HG03520 (cell line): Measurements from ENCODE around the gene MSX1.

ENCODE experiments used
- ATAC-seq: cut with Tn5 transposase; IDR thresholded peaks from one replicate; pipeline ENCODE4 v1.9.1; 2021; ENCODE audit warnings: mild to moderate bottlenecking, moderate library complexity; ENCODE audit not compliant: unreplicated experiment

Gene MSX1

DNA sequence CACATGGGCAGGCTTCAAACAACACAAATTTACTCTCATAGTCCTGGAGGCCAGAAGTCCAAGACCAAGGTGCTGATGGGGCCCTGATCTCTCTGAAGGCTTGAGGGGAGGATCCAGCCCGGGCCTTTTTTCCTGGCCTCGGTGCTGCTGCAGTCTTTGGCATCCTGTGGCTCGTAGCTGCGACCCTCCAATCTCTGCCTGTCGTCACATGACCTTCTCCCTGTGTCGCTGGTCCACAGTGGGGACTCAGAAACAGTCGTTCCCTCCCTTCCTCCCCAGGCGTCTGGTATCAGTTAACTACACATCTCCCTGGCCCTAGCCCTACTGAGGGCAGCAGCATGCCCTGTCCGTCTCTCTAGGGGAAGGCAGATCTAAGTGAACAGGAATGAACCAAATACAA lies 19.1 kb upstream of the MSX1 start:
- ATAC-seq = no peak

DNA sequence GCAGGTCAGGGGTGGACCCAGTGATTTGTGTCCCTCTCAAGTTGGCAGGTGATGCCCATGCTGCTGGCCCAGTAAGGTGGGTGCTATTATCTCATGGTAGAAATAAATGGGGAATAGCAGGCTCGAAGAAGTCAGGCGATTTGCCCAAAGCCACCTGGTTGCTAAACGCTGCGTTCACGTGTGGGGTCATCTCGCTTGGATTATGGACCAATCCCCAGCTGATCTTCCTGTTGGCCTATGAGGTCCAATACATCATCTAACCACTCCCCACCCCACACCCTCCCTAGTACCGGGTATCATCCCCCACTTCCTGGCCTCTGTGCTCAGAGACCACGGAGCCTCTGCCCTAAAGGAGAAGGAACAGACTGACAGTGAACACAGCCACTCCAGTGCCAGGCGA lies 18.3 kb upstream of the MSX1 start:
- ATAC-seq = no peak

DNA sequence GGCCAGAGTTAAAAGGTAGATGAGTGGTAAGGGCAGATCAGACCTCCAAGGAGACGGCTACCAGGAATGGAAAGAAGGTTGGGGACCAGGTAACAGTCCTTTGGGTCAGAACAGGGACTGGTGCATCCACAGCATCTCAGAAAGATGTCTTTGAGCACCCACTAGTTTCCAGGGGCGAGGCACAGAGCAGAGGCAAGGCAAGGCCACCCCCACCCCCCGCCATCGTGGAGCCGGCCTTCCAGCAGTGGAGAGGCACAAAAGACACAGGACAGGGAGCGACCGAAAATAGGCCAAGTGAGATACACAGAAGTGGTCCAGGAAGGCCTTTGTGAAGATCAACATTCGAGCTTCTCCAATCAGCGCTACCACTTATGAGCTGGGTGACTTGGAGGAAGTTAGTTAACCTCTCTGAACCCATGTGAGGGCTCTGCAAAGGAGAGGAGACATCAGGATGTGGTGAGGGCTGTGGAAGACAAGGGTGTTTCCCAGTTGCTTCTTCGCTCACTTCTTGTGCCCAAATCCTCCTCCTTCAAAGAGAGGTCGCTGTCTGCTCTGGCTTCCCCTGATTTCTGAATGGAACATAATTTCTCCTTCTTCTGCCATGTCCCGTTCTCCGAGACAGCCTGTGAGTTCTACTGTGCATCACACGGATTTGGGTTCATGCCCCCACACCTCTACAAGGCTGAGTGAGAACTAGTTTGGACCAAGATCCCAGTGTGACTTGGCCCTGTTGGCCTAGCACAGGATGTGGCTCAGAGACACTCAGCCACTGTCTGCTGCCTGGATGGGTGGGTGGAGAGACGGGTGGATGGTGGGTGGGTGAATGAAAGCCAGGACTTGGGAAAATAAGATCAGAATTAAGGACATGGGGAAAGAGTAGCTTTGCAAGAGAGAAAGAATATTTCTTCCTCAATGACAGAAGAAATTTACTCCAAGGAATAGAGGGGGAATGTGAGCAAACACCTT lies 16.7 kb upstream of the MSX1 start:
- no peak for ATAC-seq

DNA sequence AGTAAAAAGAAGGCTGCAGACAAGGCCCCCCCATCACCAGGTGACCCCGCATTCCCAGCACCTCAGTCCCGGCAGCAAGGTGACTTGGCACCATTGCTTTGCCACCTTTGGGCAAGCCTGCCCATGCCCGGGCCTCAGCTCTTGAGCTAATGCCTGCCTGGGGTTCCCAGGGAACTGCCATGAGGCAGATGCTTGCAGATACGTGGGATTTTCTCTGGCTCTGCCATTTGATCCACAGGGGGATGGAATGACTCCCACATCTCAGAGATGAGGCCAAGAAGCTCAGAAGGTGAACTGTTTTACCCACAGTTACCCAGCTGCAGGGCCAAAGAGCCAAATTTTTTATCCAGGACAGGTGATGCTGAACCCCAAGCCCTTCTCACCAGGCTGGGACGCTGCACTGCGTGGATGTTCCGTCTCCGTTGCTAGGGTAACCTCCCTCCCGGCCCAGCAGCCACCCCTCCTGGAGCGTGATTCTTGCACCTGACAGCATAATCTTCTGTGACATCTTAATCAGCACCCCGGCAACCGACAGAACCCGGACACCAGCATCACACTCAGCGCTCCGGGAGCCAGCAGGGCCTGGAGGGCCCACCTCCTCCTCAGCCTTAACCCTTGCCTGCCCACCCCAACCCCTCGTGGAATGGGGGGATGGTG lies 15.7 kb upstream of the MSX1 start:
- ATAC-seq = no peak

GRCh38 chr4:4845027-4845426 lies 14.4 kb upstream of the MSX1 start:
- no peak for ATAC-seq

DNA sequence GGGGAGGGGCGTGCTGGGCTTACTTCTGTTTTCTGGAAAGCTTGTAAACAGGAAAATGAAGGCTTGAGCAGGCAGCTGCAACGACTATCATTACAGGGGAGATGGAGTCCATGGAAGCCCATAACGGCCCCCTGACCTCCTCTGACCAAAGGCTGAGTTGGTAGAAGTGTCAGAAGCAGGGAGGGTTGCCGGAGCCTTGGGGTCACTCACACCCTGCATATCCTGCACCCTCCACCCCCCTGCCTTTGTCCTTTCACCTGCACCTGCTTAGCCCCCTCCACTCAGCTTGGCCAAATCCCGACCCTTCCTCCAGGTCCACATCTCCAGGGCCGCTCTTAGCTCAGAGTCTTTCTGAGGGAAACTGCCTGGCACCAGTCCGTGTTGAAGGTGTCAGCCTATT lies 12.5 kb upstream of the MSX1 start:
- ATAC-seq = no peak

DNA sequence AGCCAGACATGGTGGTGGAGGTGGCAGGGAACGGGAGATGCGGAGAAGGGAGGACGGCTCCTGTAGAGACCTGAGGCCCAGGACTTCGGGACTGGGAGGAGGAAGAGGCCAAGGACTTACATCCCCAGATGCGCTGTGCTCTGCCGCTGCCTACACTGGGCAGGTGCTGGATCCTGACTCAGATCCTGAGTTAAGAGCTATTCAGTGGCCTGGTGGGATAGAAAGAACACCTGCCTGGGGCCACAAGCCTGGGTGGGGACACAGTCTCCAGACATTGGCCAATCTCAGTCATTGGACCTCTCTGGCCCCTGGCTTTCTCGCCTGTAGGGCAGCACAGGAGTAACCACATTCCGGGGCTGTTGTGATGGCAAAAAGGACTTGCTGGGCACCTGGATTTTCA lies 10.9 kb upstream of the MSX1 start:
- ATAC-seq = no peak

DNA sequence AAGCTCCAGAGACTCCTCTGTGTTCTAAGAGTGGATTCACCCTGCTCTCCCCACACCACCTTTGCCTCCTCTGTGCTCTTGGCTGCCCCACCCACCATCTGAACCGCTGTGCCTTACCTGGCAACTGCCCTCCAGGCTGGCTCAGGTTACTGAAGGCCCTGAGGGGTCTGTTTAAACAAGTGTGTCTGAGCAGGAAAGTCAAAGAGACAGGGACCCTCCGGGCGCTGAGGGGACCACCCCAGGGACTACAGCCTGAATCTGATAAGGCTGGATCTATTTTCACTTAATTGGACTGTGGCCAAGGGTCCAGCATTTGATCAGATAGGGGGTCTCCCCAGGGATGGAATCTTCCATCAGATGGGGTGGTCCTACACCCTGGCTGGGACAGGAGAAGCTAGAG lies 10.4 kb upstream of the MSX1 start:
- no peak for ATAC-seq

DNA sequence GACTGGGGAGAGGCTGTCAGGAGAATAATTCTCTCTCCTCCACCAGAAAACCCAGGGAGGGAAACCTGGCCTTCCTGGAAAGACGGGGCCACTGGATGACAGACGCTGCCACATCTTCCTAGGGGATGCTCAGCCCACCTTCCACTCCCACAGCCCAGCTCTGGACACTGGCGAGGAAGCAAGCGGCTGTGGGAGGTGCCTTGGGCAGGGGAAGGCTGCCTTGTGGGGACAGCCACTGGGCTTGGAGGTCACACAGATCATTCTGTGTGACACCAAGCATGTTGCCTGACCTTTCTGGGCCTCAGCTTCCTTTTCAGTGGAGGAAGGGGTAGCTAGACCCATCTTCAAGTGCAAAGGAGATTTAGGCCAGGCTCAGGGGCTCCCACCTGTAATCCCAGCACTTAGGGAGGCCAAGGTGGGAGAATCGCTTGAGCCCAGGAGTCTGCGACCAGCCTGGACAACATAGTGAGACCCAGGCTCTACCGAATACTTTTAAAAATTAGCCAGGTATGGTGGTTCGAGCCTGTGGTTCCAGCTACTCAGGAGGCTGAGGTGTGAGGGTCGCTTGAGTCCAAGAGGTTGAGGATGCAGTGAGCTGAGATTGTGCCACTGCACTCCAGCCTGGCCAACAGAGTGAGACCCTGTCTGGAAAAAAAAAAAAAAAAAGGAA lies 9.8 kb upstream of the MSX1 start:
- no peak for ATAC-seq

DNA sequence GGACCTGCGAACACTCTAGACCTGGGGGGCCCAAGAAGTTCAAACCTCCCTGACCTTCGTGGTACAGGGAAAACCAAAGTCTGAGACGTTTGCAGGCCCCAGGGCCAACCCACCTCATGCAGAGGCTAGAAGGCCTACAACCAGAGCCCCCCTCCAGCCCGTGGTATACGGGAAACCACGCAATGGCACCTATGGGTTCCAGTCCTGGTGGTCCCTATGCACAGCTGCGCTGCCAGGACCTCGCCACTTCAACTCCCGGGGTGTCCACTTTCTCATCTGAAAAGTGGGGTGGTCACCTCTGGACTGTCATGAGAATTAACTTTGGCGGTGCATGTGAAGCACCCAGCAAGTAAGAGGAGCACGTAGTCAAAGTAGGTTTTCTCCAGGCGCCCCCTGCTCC lies 8.4 kb upstream of the MSX1 start:
- no peak for ATAC-seq

DNA sequence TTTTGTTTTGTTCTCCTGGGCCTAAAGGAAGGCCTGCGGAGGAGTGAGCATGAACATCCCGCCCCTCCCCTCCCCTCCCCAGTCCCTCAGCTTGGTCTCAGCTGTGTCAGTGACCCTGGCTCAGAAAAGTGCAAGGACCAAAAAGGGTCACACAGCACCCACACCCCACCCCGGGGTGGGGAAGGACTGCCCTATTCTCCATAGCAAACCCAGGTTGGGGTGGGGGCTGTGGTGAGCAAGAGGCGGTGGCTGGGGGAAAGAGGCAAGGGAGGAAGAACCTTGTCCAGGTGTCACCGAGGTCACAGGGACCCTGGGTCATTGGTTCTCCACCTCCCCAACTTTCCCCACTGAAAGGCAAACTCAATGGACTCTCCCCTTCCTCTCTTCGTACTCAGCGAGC lies 7.6 kb upstream of the MSX1 start:
- ATAC-seq = no peak

DNA sequence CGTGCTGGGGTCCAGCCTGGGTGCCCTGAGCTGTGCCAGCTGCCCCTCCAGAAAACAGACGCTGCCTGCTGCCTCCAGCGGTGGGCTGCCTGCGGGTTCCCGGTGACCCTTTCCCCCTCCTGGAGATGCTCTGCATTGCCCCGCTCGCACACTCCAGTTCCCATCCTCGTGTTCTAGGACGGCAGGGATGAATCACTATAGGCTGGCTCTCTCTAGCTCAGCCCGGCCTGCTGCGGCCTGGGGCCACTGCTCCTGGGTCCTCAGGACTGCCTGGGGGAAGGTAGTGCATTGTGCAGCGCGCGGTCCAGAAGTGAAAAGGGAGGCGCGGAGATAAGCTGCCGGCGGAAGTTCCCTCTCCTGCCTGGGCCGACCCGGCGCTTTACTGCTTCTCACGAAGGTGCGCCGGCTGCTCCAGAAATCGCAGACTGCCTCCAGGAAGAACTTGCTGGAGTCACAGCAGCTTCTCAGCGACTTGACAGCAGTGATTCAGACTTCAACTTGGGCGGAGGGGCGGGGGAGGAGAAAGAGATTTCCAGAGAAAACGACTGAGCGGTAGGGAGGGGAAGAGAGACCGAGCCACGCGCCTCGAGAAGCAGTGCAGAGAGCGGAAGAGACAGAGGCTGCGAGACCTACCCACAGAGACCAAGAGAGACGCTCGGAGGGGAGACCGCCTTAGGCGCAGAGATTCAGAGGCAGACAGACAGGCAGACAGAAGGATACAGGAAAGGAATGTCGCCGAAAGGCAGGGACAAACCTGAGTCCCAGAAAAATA lies 6.7 kb upstream of the MSX1 start:
- peak; percentile 54 for ATAC-seq

DNA sequence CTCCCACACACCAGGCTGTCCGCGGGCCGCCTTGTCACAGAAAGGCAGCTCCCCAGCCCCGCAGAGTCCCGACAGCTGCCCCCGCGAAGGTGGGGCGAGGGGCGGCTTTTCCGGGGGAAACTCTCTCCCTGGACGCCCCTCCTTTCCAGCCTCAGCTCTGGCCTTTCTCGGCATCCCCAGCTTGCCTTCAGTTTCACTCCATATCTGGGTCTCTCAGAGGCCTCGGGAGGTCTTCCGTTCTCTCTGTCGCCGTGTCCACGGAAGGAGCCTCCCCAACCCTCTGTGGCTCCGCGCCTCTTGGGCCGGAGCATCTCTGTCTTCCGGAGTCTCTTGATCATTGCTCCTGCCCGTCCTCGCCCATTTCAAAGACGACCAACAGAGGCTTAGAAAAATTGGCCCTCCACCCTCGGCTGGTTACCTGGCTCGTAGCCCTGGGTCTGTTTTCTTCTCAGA lies 6.1 kb upstream of the MSX1 start:
- ATAC-seq = peak; percentile 45

DNA sequence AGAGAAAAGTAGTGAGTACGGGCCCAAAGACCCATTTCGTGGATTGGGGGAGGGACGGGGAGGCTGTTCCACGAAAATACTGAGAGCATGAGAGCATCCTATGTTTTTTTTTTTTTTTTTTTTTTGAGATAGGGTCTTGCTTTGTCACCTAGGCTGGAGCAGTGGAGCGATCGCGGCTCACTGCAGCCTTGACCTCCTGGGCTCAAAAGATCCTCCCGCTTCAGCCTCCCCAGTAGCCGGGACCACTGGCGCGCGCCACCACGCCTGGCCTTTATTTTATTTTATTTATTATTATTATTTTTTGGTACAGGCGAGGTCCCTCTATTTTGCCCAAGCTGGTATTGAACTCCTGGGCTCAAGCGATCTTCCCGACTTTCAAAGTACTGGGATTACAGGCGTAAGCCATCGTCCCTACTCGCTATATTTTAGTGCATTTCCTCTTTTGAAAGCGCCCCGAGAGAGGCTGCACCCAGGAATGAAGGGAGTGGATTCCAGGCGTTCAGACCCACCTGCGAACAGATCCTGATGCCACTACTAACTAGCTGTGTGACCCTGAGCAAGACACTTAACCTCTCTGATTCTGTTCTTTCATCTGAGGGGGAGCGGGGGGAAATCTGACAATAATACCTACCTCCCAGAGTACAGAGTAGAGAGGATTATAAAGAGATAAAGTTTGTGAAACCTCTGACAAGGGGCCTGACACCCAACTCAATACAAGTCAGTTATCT lies 5.4 kb upstream of the MSX1 start:
- ATAC-seq = no peak

DNA sequence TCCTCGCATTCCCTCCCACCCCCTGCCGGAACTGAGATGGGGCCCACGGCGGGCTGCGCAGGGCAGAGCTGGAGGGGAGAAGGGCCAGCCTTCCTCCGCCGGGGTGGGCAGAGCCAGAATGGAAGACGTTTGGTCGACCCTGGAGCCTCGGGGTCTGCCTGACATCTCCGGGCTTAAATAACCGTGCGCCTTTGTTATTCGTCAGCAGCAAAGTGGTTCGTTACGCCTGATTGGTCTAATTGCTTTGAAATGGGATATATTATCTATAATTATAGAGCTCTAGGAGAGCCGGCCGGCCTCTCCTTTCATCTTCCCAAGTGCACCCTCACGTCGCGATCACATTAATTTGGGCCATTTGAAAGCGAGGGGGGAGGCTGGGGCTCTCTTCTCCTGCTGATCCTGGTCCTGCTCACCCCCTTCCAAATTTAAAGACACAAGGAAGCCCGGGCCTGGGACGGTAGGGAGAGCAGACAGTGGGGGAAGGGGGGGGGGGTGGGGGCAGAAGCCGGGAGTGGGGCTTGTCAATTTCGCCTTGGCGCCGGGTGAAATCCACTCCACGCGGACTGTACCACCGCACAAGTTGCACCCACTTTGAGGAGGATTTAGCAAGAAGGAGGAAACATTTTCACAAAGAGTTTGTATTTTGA lies 4.7 kb upstream of the MSX1 start:
- ATAC-seq = no peak

DNA sequence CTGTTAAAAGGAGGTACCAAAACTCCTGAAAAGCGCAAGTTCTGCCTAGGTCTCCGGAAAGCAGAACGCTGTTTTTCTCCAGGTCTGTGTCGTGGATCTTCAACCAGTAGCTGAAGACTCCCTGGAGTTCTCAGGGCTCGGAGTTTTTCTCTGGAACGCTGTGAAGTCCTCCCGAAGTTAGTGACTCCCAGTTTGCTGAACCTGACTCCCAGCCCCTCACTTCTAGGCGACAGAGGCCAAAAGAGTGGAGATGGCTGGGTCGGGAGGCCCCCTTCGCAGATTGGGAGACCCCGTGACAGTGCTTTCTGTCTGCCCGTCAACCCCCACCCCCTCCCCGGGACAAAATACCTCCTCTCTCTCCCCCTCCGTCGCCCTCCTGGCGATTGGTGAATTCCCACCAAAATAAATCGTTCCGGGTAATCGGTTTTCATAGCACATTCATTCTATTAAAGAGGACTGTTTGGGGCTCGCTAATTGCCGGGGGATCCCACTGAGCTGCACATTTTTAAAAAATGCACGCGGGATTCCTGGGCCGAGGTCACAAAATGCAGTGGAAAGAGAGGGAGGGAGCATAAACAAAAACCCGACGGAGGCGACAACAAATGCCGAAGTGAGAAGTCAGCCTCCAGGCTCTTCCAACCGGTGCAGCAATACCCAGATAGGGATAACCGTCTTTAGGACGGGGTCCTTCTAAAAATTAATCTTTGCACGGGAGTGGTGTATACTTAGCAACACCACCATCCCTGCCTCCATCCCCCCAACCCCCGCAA lies 4.0 kb upstream of the MSX1 start:
- no peak for ATAC-seq

DNA sequence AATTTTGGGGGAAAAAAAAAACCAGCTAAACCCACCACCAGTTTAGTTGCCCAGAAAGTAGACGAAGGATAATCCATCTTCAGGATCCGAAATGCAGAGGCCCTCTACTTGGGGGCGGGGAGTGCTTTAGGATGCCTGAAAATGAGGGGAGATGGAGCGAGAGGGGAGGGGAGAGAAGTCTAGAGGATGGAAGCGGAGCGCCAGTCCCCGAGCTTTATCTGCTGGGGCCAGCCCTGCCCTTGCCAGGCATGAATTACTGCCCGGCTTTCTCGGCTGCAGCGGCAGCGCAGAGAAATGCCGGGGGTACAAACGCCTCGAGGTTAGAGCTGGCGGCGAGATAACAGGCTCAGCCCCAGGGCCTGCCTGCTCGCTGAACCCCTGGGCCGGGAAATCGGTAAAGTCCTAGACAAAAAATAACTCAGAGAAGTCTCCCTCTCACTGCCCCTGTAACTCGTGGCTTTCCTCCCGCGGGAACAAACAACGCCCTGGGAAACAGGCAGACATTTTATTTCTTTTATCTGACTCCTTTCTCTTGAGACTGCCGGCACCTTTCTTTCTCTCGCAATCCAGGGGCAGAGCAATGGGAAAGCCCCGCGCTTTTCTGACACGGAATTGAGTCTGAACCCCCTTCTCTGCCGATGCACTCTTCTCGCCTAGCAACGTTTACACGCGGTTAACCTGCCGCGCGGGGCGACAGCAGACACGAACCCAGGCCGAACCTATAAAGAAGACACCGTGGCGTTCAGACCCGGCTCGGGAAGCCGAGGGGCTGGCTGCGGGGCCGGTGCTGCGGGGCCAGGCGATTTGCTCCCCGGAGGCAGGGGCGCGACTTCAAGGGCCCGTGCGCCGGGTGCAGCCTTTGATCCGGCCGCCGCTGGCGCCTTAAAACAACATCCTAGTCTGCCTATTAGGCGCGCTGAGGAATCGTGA lies 3.1 kb upstream of the MSX1 start:
- no peak for ATAC-seq
